ES-I3 (cell line): ENCODE measurements around the gene TGFB3.

Source experiments
- H3K36me3 ChIP-seq: 2 replicates; pipeline ENCODE4 v1.6.1; 2013; ENCODE audit warnings: mild to moderate bottlenecking, low read length, control low read depth, moderate library complexity; ENCODE audit not compliant: insufficient read depth
- H3K4me1 ChIP-seq: 2 replicates; pipeline ENCODE4 v1.6.1; 2013; ENCODE audit warnings: mild to moderate bottlenecking, control low read depth, low read length; ENCODE audit not compliant: insufficient read depth
- H3K9ac ChIP-seq: 2 replicates; pipeline ENCODE4 v1.6.1; 2013; ENCODE audit warnings: low read depth, mild to moderate bottlenecking, low read length, moderate library complexity
- H3K9me3 ChIP-seq: 2 replicates; pipeline ENCODE4 v1.6.1; 2013; ENCODE audit warnings: mild to moderate bottlenecking, low read length, moderate library complexity; ENCODE audit not compliant: control insufficient read depth, insufficient read depth

Gene TGFB3

GRCh38 chr14:75999511-76000190 lies 17.9 kb upstream of the TGFB3 start:
- no peaks in the 10 kb centered on the region; the same call in 1 of the 2 replicates for H3K36me3 ChIP-seq
- H3K9me3 ChIP-seq = no peaks in the 10 kb centered on the region
- no peak overlapping the region for H3K9ac ChIP-seq
- no peaks in the 10 kb centered on the region for H3K4me1 ChIP-seq

GRCh38 chr14:75996488-75996887 lies 14.7 kb upstream of the TGFB3 start:
- peaks cover 3% of the 10 kb centered on the region; the same call in 1 of the 2 replicates for H3K36me3 ChIP-seq
- H3K4me1 ChIP-seq = no peaks in the 10 kb centered on the region
- H3K9me3 ChIP-seq = no peaks in the 10 kb centered on the region
- no peak overlapping the region for H3K9ac ChIP-seq

- Histone ChIP-seq H3K9ac (no peak overlapping the region), H3K36me3 (peaks cover 3% of the 10 kb centered on the region; the same call in 1 of the 2 replicates), H3K9me3 (no peaks in the 10 kb centered on the region), H3K4me1 (no peaks in the 10 kb centered on the region)
Observed at GRCh38 chr14:75995372-75996041, 13.7 kb upstream of the TGFB3 start.

- Histone ChIP-seq H3K36me3 (peaks cover 3% of the 10 kb centered on the region; the same call in 1 of the 2 replicates), H3K4me1 (no peaks in the 10 kb centered on the region), H3K9me3 (no peaks in the 10 kb centered on the region), H3K9ac (no peak overlapping the region)
Observed at GRCh38 chr14:75993567-75994041, 11.8 kb upstream of the TGFB3 start.

- Histone ChIP-seq H3K36me3 (peaks cover 3% of the 10 kb centered on the region; the same call in 1 of the 2 replicates), H3K9me3 (no peaks in the 10 kb centered on the region), H3K9ac (no peak overlapping the region), H3K4me1 (peaks cover under 1% of the 10 kb centered on the region; the same call in 1 of the 2 replicates)
Observed at GRCh38 chr14:75991753-75992152, 10.0 kb upstream of the TGFB3 start.

- Histone ChIP-seq H3K4me1 (peaks cover 5% of the 10 kb centered on the region; the same call in 1 of the 2 replicates), H3K9me3 (no peaks in the 10 kb centered on the region), H3K9ac (no peak overlapping the region), H3K36me3 (peaks cover 3% of the 10 kb centered on the region; the same call in 1 of the 2 replicates)
Observed at GRCh38 chr14:75990297-75990696, 8.5 kb upstream of the TGFB3 start.

- Histone ChIP-seq H3K9ac (no peak overlapping the region), H3K36me3 (peaks cover 3% of the 10 kb centered on the region; the same call in 1 of the 2 replicates), H3K9me3 (no peaks in the 10 kb centered on the region), H3K4me1 (peaks cover 5% of the 10 kb centered on the region; the same call in 1 of the 2 replicates)
Observed at GRCh38 chr14:75989134-75989533, 7.3 kb upstream of the TGFB3 start.

GRCh38 chr14:75987201-75987970 lies 5.6 kb upstream of the TGFB3 start:
- H3K9me3 ChIP-seq = no peaks in the 10 kb centered on the region
- H3K9ac ChIP-seq = no peak overlapping the region

GRCh38 chr14:75986439-75986765 lies 4.6 kb upstream of the TGFB3 start:
- Histone ChIP-seq H3K9me3 (no peaks in the 10 kb centered on the region), H3K36me3 (no peaks in the 10 kb centered on the region), H3K9ac (peak overlapping the region; percentile 98), H3K4me1 (peaks cover 10% of the 10 kb centered on the region; the same call in 1 of the 2 replicates)

More at GRCh38 chr14:75987201-75987970, 5.6 kb upstream of the TGFB3 start:
- no peaks in the 10 kb centered on the region for H3K36me3 ChIP-seq
- H3K4me1 ChIP-seq = peaks cover 10% of the 10 kb centered on the region; the same call in 1 of the 2 replicates

GRCh38 chr14:75985618-75986438 lies 4.0 kb upstream of the TGFB3 start, which contains the start of gene IFT43:
IFT43 (plus strand) TSS chr14:75985763; CDS start chr14:75985787, 24 bp downstream.
- Histone ChIP-seq H3K9ac (peak within 1 kb of the TSS; percentile 98), H3K9me3 (no peaks in the 10 kb centered on the region), H3K4me1 (peaks cover 10% of the 10 kb centered on the region; the same call in 1 of the 2 replicates)

GRCh38 chr14:75984674-75985073 lies 2.9 kb upstream of the TGFB3 start:
- peaks cover 10% of the 10 kb centered on the region; the same call in 1 of the 2 replicates for H3K4me1 ChIP-seq
- H3K36me3 ChIP-seq = no peaks in the 10 kb centered on the region
- H3K9me3 ChIP-seq = no peaks in the 10 kb centered on the region
- H3K9ac ChIP-seq = no peak overlapping the region

More at GRCh38 chr14:75985618-75986438, 4.0 kb upstream of the TGFB3 start, which contains the start of gene IFT43:
- H3K36me3 ChIP-seq = no peaks in the 10 kb centered on the region

GRCh38 chr14:75983019-75983358 lies 1.2 kb upstream of the TGFB3 start:
- Histone ChIP-seq H3K9ac (peak overlapping the region; percentile 59), H3K36me3 (no peaks in the 10 kb centered on the region), H3K4me1 (peaks cover 11% of the 10 kb centered on the region), H3K9me3 (no peaks in the 10 kb centered on the region)

- H3K4me1 ChIP-seq = peaks cover 15% of the 10 kb centered on the region
- H3K36me3 ChIP-seq = no peaks in the 10 kb centered on the region
- peak overlapping the region; percentile 84 for H3K9ac ChIP-seq
Observed at GRCh38 chr14:75982266-75983018, 647 bp upstream of the TGFB3 start.

More at GRCh38 chr14:75982266-75983018, 647 bp upstream of the TGFB3 start:
- H3K9me3 ChIP-seq = no peaks in the 10 kb centered on the region
